Body of pancreas (tissue), 4 donors: ENCODE measurements around the gene OR3A1. TPM values are rescaled to one million over a fixed set of nuclear protein-coding genes. Genes with fewer than 3 reads are reported as not detected.
A peak's percentile ranks its signal among the peaks of the same experiment; 100 is the strongest.
"Not testable (repeated sequence)": the region's sequence is repeated elsewhere in the genome, so short reads cannot be mapped to it uniquely, and the experiment has no call there.

Experiments
- ATAC-seq: fragments of 150-250 bp; one replicate; pipeline ENCODE4 v1.9.1; 2016
- DNase-seq, 4 donors: peaks; one replicate each; pipeline ENCODE4 v3.0.0-alpha.2; 2019
- H3K27ac ChIP-seq, 4 donors: fragments of 200-600 bp; sonication (generic); 1 replicate in 3 of 4; 2 replicates in 1 of 4; pipeline versions ENCODE4 v1.5.1 to v1.6.1; 2016 to 2019; ENCODE audit warnings: mild to moderate bottlenecking in 1 of 4, mixed read lengths in 1 of 4, moderate library complexity in 1 of 4
- H3K27me3 ChIP-seq, 2 donors: fragments of 200-600 bp; sonication (generic); one replicate each; pipeline ENCODE4 v1.6.0; 2016; ENCODE audit warnings: mild to moderate bottlenecking in 1 of 2
- H3K36me3 ChIP-seq, 2 donors: fragments of 200-600 bp; sonication (generic); replicated peaks in 1 of 2; 2 replicates each; pipeline ENCODE4 v1.5.1; 2016; ENCODE audit warnings: low read depth in 2 of 2; ENCODE audit not compliant: insufficient read depth in 1 of 2
- H3K4me1 ChIP-seq: fragments of 200-600 bp; sonication (generic); one replicate; pipeline ENCODE4 v1.6.0; 2016
- H3K4me3 ChIP-seq, 2 donors: fragments of 200-600 bp; sonication (generic); 1 replicate in 1 of 2; 2 replicates in 1 of 2; pipeline ENCODE4 v1.5.1; 2016 to 2019
- H3K9me3 ChIP-seq, 3 donors: fragments of 200-600 bp; sonication (generic); 1 replicate in 2 of 3; 2 replicates in 1 of 3; pipeline ENCODE4 v1.5.1; 2016
- POLR2A ChIP-seq, 3 donors: fragments of 450-650 bp; IDR thresholded peaks; one replicate each; pipeline ENCODE4 v1.6.1; 2016; ENCODE audit warnings: antibody characterized with exemption in 3 of 3, mild to moderate bottlenecking in 2 of 3
- WGBS, 2 donors: methylation state at CpG; one replicate each; pipeline ENCODE4 v1.1.5; 2017; 5-methylcytosine and 5-hydroxymethylcytosine counted together
- intact Hi-C: fragments of 100-400 bp; cut with DNase I; formaldehyde crosslinking; loops from one replicate; pipeline ENCODE4 v1.15.1; 2023
- total RNA-seq, 2 donors: library from RNA; depleted of rRNA; stranded (reverse); fragments of >200 nt; gene quantifications; one replicate each; pipeline ENCODE4 v1.1.0, GENCODE V29; 2016
- TF ChIP-seq, protein P1 (sequence below), 7 experiments: fragments of 450-650 bp in 4 of 7; fragments of 200-600 bp in 3 of 7; sonication (generic) in 3 of 7; IDR thresholded peaks; one replicate each; pipeline ENCODE4 v1.5.1; 2016 to 2019; ENCODE audit warnings: antibody characterized with exemption in 7 of 7

The OR3A1 gene, protein sequence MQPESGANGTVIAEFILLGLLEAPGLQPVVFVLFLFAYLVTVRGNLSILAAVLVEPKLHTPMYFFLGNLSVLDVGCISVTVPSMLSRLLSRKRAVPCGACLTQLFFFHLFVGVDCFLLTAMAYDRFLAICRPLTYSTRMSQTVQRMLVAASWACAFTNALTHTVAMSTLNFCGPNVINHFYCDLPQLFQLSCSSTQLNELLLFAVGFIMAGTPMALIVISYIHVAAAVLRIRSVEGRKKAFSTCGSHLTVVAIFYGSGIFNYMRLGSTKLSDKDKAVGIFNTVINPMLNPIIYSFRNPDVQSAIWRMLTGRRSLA
- total RNA-seq, result not detected

DNA sequence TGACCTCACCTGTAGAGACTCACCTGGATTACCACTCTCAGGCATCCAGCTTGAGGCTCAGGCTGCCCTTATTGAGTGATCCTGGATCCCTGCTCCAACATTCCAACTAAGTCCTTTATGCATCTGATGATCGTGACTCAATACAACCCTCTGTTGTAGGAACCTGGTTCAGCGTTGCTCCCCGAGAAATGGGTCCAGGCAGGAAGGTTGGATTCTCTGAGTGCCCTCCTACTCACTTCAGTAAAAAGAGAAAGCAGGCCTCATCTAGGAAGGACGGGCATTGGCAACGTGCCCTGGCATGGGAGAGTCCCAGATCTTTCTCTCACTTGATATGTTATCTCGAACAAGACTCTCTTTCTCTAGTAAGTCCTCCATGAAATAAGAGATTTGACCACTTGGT, at the start of gene OR3A1:
Gene OR3A1, minus strand, starts transcription at position 101 of the 400 bp plus-strand sequence. CDS start 5,778 bp downstream, outside the sequence.
- WGBS, 2 donors, result 62 to 69% methylated on average over 6 of the region's 6 CpGs
- intact Hi-C loops, result no loop called here

DNA sequence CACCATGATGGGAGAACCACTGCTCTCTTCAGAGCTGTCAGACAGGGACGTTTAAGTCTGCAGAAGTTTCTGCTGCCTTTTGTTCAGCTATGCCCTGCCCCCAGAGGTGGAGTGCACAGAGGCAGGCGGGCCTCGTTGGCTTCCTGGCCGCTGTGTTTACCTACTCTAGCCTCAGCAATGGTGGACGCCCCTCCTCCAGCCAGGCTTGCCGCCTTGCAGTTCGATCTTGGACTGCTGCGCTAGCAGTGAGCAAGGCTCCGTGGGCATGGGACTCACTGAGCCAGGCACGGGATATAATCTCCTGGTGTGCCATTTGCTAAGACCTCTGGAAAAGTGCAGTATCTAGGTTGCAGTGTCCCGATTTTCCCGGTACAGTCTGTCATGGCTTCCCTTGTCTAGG, 44.6 kb upstream of the OR3A1 start:
- DNase-seq, H3K4me1 ChIP-seq, H3K36me3 ChIP-seq, H3K27ac ChIP-seq, H3K4me3 ChIP-seq, ATAC-seq, H3K27me3 ChIP-seq, intact Hi-C loops: not testable (repeated sequence)
- 67 to 100% methylated on average over 2 to 12 of the region's 12 CpGs for WGBS, 2 donors
- peaks cover 0 to 16% (median 0%) of the 10 kb centered on the region in 3 donors for H3K9me3 ChIP-seq

More for the DNA sequence above, at the start of gene OR3A1:
- no peaks in the 10 kb centered on the region for H3K36me3 ChIP-seq
- no peak within 1 kb of the TSS for H3K27ac ChIP-seq
- TF ChIP-seq, protein P1, sequence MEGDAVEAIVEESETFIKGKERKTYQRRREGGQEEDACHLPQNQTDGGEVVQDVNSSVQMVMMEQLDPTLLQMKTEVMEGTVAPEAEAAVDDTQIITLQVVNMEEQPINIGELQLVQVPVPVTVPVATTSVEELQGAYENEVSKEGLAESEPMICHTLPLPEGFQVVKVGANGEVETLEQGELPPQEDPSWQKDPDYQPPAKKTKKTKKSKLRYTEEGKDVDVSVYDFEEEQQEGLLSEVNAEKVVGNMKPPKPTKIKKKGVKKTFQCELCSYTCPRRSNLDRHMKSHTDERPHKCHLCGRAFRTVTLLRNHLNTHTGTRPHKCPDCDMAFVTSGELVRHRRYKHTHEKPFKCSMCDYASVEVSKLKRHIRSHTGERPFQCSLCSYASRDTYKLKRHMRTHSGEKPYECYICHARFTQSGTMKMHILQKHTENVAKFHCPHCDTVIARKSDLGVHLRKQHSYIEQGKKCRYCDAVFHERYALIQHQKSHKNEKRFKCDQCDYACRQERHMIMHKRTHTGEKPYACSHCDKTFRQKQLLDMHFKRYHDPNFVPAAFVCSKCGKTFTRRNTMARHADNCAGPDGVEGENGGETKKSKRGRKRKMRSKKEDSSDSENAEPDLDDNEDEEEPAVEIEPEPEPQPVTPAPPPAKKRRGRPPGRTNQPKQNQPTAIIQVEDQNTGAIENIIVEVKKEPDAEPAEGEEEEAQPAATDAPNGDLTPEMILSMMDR (IDR thresholded peaks at IDR 0.05), result no peak
- no peak for TF ChIP-seq POLR2A (IDR thresholded peaks at IDR 0.05)
- DNase-seq (no peak), ATAC-seq (no peak)
- no peaks in the 10 kb centered on the region for H3K27me3 ChIP-seq
- H3K9me3 ChIP-seq, result no peaks in the 10 kb centered on the region
- H3K4me3 ChIP-seq, result no peak within 1 kb of the TSS
- no peaks in the 10 kb centered on the region for H3K4me1 ChIP-seq

DNA sequence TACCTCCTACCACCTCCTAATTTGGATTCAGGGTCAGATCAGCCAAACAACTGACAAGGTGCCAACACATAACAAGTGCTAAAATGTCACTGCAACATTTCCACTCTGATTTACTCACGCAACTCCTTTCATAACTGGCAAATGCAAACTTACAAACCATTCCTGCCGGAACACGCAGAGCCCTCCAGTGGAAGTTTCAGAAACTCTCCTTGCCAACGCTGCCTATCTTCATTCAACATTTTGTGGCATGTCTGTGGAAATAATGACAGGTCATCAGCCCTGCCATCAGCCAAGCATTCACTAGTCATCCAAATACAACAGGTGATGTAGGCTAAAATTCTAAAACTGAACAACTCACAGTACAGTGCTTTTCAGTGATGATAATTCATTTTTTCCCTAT, 37.7 kb upstream of the OR3A1 start:
- Histone ChIP-seq H3K27me3 (no peaks in the 10 kb centered on the region), H3K4me1 (no peaks in the 10 kb centered on the region), H3K9me3 (no peaks in the 10 kb centered on the region), H3K27ac (no peak overlapping the region), H3K36me3 (no peaks in the 10 kb centered on the region), H3K4me3 (no peak overlapping the region)
- DNase-seq (no peak), ATAC-seq (no peak)
- TF ChIP-seq POLR2A (IDR thresholded peaks at IDR 0.05), result no peak
- TF ChIP-seq, protein P1 (IDR thresholded peaks at IDR 0.05), result peak in 2 of 7 experiments; percentile 14 to 27
- 21 to 32% methylated on average over 4 of the region's 4 CpGs for WGBS, 2 donors
- intact Hi-C loops, result no loop called here

DNA sequence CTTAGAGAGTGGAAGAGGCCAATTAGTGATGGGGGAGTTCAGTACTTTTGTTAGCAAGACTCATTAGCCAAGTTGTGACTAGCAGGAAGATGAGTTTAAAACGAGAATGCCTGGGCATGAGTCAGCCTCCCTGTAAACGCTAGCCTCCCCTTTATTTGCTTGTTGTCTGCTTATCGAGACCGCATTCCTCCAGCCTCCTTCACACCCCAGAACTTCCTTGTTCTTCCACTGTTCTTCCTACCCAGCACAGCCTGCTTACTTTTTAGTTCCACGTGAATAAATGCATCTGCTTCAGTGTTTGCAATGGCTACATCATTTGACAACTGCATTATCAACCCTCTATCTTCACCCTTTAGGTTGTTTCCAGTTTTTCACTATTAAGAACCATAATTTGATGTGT, 20.2 kb upstream of the OR3A1 start:
- Histone ChIP-seq H3K9me3 (no peaks in the 10 kb centered on the region), H3K27ac (no peak overlapping the region), H3K4me3 (no peak overlapping the region), H3K27me3 (no peaks in the 10 kb centered on the region), H3K4me1 (no peaks in the 10 kb centered on the region), H3K36me3 (no peaks in the 10 kb centered on the region)
- no peak for DNase-seq
- intact Hi-C loops, result no loop called here
- 34 to 35% methylated on average over 5 of the region's 5 CpGs for WGBS, 2 donors
- no peak for ATAC-seq
- TF ChIP-seq, protein P1 (IDR thresholded peaks at IDR 0.05), result no peak
- no peak for TF ChIP-seq POLR2A (IDR thresholded peaks at IDR 0.05)

DNA sequence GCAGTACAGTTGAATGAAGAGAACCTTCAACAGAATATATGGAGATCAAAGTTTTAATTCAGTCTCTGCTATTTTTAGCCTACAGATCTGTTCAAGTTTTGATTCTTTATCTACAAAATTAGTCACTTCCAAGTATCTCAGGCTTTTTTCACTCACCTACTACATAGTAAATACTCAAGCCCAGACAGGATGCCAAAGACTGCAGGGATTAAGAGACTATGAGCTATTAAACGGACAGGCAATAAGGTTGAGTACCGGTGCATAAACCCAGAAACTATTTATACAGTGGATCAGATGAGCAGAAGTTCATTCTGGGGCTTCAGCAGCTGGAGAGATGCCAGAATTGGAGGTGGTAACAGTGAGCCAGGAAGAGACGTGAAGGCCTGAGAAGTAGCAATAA, 18.7 kb upstream of the OR3A1 start:
- Histone ChIP-seq H3K9me3 (no peaks in the 10 kb centered on the region), H3K4me3 (no peak overlapping the region)

More for the DNA sequence above, 18.7 kb upstream of the OR3A1 start:
- intact Hi-C loops, result no loop called here
- DNase-seq, result no peak
- Histone ChIP-seq H3K4me1 (no peaks in the 10 kb centered on the region), H3K36me3 (no peaks in the 10 kb centered on the region), H3K27me3 (no peaks in the 10 kb centered on the region), H3K27ac (no peak overlapping the region)
- no peak for ATAC-seq
- 62 to 77% methylated on average over 3 of the region's 3 CpGs for WGBS, 2 donors
- TF ChIP-seq, protein P1 (IDR thresholded peaks at IDR 0.05), result no peak
- TF ChIP-seq POLR2A (IDR thresholded peaks at IDR 0.05), result no peak
